Measurements from ENCODE around the gene FAM163B. TPM values are rescaled to one million over a fixed set of nuclear protein-coding genes. Genes with fewer than 3 reads are reported as not detected.
A peak's percentile ranks its signal among the peaks of the same experiment; 100 is the strongest.

Gene FAM163B
- total RNA-seq, 1 donor, result not detected

- H3K4me3 ChIP-seq (ENCODE audit: low read depth, low read length), result no peak overlapping the region
- TF ChIP-seq, protein P1, sequence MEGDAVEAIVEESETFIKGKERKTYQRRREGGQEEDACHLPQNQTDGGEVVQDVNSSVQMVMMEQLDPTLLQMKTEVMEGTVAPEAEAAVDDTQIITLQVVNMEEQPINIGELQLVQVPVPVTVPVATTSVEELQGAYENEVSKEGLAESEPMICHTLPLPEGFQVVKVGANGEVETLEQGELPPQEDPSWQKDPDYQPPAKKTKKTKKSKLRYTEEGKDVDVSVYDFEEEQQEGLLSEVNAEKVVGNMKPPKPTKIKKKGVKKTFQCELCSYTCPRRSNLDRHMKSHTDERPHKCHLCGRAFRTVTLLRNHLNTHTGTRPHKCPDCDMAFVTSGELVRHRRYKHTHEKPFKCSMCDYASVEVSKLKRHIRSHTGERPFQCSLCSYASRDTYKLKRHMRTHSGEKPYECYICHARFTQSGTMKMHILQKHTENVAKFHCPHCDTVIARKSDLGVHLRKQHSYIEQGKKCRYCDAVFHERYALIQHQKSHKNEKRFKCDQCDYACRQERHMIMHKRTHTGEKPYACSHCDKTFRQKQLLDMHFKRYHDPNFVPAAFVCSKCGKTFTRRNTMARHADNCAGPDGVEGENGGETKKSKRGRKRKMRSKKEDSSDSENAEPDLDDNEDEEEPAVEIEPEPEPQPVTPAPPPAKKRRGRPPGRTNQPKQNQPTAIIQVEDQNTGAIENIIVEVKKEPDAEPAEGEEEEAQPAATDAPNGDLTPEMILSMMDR (IDR thresholded peaks at IDR 0.05; ENCODE audit: insufficient read depth, low read length), result no peak
These were observed 13.3 kb downstream of the FAM163B start for GRCh38 chr9:133595910-133596309.

DNA sequence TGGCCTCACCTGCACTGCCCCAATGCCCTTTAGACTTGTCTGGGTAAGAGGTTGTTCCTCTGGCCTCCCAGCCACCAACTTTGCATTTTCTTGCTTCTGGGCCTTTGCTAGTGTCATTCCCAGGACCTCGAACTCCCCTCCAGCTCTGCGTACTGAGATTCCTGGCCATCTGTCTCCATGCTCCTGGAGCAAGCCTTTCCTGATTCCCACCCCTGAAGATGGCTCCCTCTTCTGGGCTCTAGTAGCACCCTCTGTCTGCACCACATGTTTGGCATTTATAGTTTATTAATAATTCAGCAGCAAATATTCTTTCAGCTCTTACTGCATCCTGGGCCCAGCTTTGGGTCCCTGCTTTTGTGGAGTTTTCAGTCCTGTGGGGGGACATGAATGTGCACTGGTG is 14.9 kb downstream of the FAM163B start:
- no peak for DNase-seq (ENCODE audit: low read depth)
- TF ChIP-seq, protein P1 (IDR thresholded peaks at IDR 0.05; ENCODE audit: insufficient read depth, low read length), result no peak
- no peak overlapping the region for H3K4me3 ChIP-seq (ENCODE audit: low read depth, low read length)

More at GRCh38 chr9:133595910-133596309, 13.3 kb downstream of the FAM163B start:
- DNase-seq (ENCODE audit: low read depth), result no peak

GRCh38 chr9:133593587-133594253 is 15.5 kb downstream of the FAM163B start:
- TF ChIP-seq, protein P1 (IDR thresholded peaks at IDR 0.05; ENCODE audit: insufficient read depth, low read length), result no peak
- DNase-seq (ENCODE audit: low read depth), result no peak
- H3K4me3 ChIP-seq (ENCODE audit: low read depth, low read length), result no peak overlapping the region

DNA sequence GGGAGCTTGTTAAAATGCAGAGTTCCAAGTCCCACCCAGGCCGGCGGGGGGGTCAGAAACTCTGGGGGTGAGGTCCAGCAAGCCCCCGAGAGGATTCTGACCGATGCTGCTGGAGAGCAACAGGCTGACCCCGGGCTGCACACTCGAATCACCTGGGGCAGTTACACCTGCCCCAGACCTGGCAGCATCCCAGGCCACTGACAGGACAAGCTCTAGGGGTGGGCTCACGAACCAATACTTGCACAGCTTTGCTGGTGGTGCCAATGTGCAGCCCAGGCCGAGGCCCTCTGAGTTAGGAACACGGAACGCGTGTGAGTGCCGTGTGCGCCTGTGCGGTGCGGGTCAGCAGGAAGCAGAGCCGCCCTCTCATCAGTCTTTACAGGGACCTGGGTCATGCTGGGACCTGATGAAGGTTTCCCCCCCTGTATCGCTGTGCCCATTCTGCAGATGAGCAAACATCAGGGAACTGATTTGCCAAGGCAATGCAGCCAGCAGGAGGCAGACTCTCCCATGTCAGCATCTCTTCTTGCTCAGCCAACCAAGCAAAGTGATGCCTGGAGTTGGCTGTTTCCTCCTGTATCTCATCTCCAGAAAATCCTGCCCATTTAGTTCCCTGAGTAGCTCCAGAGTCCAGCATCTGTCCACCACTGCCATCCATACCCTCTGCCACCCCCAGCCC is 16.3 kb downstream of the FAM163B start:
- H3K4me3 ChIP-seq (ENCODE audit: low read depth, low read length), result no peak overlapping the region
- TF ChIP-seq, protein P1 (IDR thresholded peaks at IDR 0.05; ENCODE audit: insufficient read depth, low read length), result peak; percentile 7
- DNase-seq (ENCODE audit: low read depth), result no peak

GRCh38 chr9:133591985-133592384 is 17.2 kb downstream of the FAM163B start:
- no peak for DNase-seq (ENCODE audit: low read depth)
- H3K4me3 ChIP-seq (ENCODE audit: low read depth, low read length), result no peak overlapping the region
- TF ChIP-seq, protein P1 (IDR thresholded peaks at IDR 0.05; ENCODE audit: insufficient read depth, low read length), result no peak

DNA sequence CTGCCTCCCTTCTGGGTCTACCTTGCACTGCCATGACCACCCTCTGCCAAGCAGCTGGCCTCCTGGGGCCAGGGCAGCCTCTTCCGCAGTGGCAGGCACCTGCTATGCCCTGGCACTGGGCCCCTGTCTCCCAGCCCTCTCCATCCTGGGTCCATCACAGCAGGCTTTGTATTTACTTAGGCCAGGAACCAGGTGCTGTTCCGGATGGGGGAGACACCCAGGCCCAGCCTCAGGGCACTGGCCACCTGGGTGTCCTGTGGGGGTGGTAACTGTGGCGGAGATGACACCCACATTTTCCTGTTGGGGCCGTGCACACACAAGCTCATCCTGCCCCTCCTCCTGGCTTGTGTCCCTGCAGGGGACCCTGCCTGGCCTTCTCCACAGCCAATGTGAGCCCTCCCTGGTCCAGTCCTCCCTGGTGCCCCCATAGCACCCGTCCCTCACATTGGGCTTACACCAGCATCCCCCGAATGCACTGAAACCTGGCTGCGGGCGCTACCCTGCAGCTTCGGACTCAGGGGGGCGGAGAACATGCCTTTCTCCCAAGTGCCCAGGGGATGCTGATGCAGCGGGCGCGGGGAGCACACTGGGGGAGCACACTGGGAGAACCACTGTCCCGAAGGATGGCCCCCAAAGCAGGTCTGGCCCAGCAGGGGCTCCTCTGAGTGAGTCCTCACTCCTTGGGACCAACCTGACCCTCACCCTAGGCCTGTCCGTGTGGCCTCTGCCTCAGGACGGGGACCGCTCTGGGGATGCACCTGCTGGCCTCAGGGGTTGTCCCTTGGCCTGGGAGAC is 17.9 kb downstream of the FAM163B start:
- TF ChIP-seq, protein P1 (IDR thresholded peaks at IDR 0.05; ENCODE audit: insufficient read depth, low read length), result no peak
- no peak for DNase-seq (ENCODE audit: low read depth)
- H3K4me3 ChIP-seq (ENCODE audit: low read depth, low read length), result no peak overlapping the region

Measured in fibroblast of the aortic adventitia (primary cell).